ENCODE results near the gene DYNC1I1.
A peak's percentile ranks its signal among the peaks of the same experiment; 100 is the strongest.

DNA sequence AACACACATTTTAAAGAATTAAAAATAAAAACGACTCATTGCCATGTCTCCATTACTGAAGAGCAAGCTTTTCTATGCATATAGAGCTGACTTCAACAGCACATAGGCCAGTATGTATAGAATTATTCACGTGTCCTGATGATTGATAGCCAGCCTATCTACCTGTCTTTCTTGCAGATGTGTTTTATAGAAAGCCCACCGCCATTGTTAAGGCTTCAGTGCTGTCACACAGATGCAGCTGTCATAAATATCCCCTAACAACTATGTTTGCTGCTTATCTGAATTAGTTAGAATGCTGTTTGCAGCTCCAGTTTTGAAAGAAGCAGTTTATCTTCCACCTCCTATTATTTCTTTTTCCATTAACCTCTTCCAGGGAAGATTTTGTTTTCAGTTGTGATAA, 313.6 kb downstream of the DYNC1I1 start:
- TF ChIP-seq POLR2AphosphoS5 (IDR thresholded peaks at IDR 0.05) (peak; percentile 83), CTCF (IDR thresholded peaks at IDR 0.05; ENCODE audit: poor library complexity, severe bottlenecking) (no peak), SMC3 (conservative IDR thresholded peaks at IDR 0.05; ENCODE audit: poor library complexity) (no peak), MXI1 (conservative IDR thresholded peaks at IDR 0.05; ENCODE audit: poor library complexity, severe bottlenecking) (peak; percentile 20), RAD21 (conservative IDR thresholded peaks at IDR 0.05) (peak; percentile 40)

Measured in neural cell (in vitro differentiated cells).